Measurements from ENCODE around the gene EPHB6.
A peak's percentile ranks its signal among the peaks of the same experiment; 100 is the strongest.

The EPHB6 gene

DNA sequence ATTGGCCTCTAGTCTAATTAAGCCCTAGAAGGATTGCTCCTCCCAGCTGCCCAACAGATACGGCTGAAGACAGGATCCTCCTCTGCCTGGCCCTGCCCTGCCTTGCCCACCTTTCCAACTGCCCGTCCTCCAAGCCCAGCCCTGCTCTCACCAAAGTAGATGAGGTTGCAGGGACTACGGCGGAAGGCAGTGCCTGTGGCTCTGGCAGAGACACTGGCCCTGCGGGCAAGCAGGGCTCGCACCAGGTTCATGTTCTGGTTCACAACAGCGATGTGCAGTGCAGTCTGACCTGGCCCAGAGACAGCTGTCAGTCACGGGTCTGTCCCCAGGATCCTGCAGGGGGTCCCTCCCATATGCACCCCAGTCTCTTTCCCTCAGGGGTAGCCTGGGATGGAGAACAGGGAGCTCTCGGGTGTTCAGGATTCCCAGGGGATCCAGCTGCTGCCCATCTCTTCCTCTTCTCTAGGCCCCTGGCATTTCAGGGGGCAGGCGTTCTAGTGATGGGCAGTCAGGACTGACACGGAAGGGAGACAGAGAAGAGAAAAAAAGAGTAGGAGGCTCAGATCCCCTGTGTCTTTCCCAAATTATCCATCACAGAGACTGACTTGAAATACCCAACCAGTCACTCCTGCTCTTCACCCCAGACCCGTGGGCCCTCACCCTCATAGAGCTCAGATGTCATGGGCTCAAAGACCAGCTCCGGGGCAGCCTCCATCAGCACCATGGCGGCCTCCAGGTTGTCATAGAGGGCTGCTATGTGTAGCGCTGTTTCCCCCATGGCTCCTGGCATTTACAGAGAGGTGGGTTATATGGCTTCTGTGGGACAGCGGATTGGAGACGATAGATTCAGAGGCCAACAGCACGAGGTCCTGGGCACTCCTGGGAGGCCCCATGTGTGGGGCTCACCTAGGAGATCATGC lies 22.4 kb downstream of the EPHB6 start:
- TF ChIP-seq SPI1 (IDR thresholded peaks at IDR 0.05; ENCODE audit: low read depth, low read length) (no peak), PAX5 (IDR thresholded peaks at IDR 0.05; ENCODE audit: insufficient read depth, low read length, severe bottlenecking) (no peak), POLR2AphosphoS5 (IDR thresholded peaks at IDR 0.05; ENCODE audit: low read depth, low read length) (no peak), POU2F2 (IDR thresholded peaks at IDR 0.05; ENCODE audit: low read depth, low read length) (no peak), TAF1 (IDR thresholded peaks at IDR 0.05; ENCODE audit: low read depth, low read length) (no peak)
- DNase-seq (ENCODE audit: insufficient read length, low spot score) (no peak), FAIRE-seq (no peak)

DNA sequence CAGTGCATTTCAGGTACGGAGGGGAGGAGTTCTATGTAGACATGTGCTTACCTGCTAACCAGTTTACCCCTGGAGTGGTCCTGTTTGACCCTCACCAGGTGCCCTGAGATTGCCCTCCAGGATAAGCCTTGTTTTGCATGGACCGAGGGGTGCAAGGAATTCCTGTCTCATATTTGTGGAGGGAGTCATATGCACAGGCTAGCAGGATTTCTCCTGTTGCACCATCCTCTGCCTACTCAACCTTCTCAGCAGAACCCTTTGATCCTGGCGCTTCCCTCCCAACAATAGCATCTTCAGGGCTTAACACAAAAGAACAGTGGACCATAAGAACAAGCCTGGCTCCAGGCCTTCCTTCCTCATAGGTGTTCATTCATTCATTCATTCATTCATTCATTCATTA lies 23.4 kb downstream of the EPHB6 start:
- DNase-seq (ENCODE audit: insufficient read length, low spot score): no peak
- TF ChIP-seq PAX5 (IDR thresholded peaks at IDR 0.05; ENCODE audit: insufficient read depth, low read length, severe bottlenecking): no peak
- no peak for TF ChIP-seq POLR2AphosphoS5 (IDR thresholded peaks at IDR 0.05; ENCODE audit: low read depth, low read length)
- TF ChIP-seq POLR2A (IDR thresholded peaks at IDR 0.05; ENCODE audit: low read depth, low read length): no peak
- TF ChIP-seq SPI1 (IDR thresholded peaks at IDR 0.05; ENCODE audit: low read depth, low read length): no peak
- TF ChIP-seq POU2F2 (IDR thresholded peaks at IDR 0.05; ENCODE audit: low read depth, low read length): no peak
- no peak for TF ChIP-seq TAF1 (IDR thresholded peaks at IDR 0.05; ENCODE audit: low read depth, low read length)
- FAIRE-seq: no peak

DNA sequence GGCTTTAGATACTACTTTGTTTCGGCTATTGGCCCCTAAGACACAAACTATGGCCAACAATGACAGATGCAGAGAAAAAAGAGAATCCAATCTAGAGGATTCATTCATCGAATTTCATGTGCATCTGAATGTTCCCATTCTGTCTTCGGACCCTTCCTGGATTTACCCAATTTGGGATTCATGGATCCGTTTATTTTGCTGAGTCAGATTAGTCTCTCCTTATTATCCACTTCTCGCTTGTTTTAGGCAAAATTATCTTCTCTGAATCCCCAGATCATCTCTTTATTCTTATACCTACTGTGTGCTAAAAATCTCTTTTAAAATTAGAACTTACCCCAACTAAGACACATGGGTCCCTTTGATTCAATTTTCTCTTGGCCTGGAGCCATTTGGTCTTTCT lies 24.2 kb downstream of the EPHB6 start:
- TF ChIP-seq POLR2A (IDR thresholded peaks at IDR 0.05; ENCODE audit: low read depth, low read length) (no peak), POLR2AphosphoS5 (IDR thresholded peaks at IDR 0.05; ENCODE audit: low read depth, low read length) (no peak), PAX5 (IDR thresholded peaks at IDR 0.05; ENCODE audit: insufficient read depth, low read length, severe bottlenecking) (no peak), SPI1 (IDR thresholded peaks at IDR 0.05; ENCODE audit: low read depth, low read length) (no peak), POU2F2 (IDR thresholded peaks at IDR 0.05; ENCODE audit: low read depth, low read length) (no peak), TAF1 (IDR thresholded peaks at IDR 0.05; ENCODE audit: low read depth, low read length) (no peak)
- FAIRE-seq: no peak
- DNase-seq (ENCODE audit: insufficient read length, low spot score): no peak

DNA sequence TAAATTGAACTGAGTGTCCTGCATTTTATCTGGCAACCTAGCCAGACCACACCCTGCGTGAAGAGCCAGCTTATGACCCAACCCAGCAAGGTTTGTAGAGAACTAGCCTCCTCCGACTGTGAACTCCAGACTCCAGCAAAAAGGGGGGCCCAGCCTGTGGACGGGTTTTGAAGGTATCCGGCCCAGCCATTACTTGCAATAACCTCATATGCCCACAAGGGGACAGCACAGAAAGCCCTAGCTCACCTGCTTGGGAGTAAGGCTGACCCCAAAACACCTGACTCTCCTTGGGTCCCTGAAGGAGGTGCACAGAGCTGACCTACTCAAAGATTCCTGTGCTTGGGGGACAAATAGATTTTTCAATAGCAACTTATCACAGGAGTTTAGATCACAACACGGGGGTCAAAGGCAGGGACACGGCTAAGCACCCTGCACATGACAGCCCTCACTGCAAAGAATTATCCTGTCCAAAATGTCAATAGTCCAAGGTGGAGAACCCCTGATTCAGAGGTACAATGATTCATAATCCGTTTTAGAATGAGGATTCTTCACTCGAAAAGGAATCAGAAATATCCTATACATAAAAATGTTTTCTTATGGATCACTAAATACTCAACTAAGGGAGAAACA lies 26.1 kb downstream of the EPHB6 start:
- FAIRE-seq (peak; percentile 93), DNase-seq (ENCODE audit: insufficient read length, low spot score) (peak; percentile 56)
- no peak for TF ChIP-seq POU2F2 (IDR thresholded peaks at IDR 0.05; ENCODE audit: low read depth, low read length)
- no peak for TF ChIP-seq SPI1 (IDR thresholded peaks at IDR 0.05; ENCODE audit: low read depth, low read length)
- no peak for TF ChIP-seq POLR2AphosphoS5 (IDR thresholded peaks at IDR 0.05; ENCODE audit: low read depth, low read length)
- TF ChIP-seq POLR2A (IDR thresholded peaks at IDR 0.05; ENCODE audit: low read depth, low read length): no peak
- no peak for TF ChIP-seq TAF1 (IDR thresholded peaks at IDR 0.05; ENCODE audit: low read depth, low read length)
- TF ChIP-seq PAX5 (IDR thresholded peaks at IDR 0.05; ENCODE audit: insufficient read depth, low read length, severe bottlenecking): no peak

DNA sequence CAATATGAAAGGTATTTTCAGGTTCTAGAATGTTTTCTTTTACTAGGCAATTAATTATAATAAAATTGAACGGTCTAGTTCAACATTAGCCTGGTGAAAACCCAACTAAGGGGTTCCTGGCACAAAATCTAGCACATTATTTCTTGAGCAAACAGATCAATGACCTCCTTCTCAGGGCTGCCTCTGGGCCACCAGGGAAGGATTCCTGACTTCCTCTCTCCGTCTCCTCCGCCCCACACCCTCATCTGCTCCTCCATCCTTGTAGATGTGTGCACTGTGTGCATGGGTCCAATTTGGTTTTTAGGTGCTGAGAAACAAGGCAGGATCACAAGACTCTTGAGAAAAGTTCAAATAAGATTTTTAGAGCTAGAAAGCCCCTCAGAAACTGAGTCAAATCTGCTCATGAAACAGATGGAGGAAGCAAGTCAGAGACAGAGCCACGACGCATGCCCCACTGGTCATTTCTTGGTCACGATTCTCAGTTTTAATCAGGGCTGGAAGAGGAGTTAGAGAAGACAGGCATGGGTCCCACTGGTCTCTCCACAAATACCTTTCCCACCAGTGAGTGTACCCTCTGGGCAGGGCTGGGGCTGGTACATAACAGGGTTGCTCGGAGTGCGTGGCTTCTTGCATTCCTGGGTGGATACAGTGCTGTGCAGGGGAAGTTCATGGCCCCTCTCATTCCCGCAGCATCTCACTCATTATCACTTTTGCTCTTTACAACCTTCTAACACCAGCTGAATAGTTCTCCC lies 26.9 kb downstream of the EPHB6 start:
- TF ChIP-seq POLR2A (IDR thresholded peaks at IDR 0.05; ENCODE audit: low read depth, low read length) (no peak), POLR2AphosphoS5 (IDR thresholded peaks at IDR 0.05; ENCODE audit: low read depth, low read length) (no peak)
- no peak for FAIRE-seq
- DNase-seq (ENCODE audit: insufficient read length, low spot score): no peak

DNA sequence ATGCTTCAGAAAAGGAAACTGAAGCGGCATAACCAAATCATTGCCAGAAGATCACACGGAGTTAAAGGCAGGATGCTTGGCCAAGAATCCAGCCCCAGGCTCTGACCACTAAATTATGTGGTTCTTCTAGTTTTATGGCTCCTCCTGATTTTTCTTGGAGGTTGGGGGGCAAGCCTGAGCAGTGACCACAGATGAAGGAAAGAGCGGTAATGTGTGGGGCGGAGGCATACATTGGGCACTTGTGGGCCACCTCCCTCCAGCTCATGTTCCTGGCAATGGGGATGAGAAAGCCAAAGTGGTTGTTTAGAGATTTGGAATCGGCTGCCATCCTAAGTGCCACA lies 27.4 kb downstream of the EPHB6 start:
- TF ChIP-seq POLR2A (IDR thresholded peaks at IDR 0.05; ENCODE audit: low read depth, low read length): no peak
- FAIRE-seq: no peak

DNA sequence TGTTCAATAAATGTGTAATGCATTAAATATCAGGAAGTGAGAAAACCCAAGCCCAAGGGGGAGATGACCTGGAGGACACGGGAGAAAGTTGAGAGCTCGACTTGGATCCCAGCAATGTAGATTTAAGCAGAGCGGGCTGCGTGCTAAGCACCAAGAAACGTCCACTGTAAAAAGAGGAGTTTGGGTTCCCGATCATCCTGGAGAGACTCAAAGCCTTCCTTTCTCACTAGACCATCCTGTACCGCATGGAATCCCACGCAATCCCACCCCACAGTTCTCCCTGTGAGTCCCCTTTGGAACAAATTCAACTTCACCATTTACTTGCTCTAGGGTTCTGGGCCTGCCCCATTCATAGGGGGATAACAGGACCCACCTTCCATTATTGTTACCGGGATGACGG lies 28.3 kb downstream of the EPHB6 start:
- DNase-seq (ENCODE audit: insufficient read length, low spot score): no peak
- TF ChIP-seq POLR2AphosphoS5 (IDR thresholded peaks at IDR 0.05; ENCODE audit: low read depth, low read length): no peak
- 0 out of 2 replicates have a peak, but pooled peaks have one; percentile 16 for TF ChIP-seq SPI1 (IDR thresholded peaks at IDR 0.05; ENCODE audit: low read depth, low read length)
- no peak for FAIRE-seq

More for the DNA sequence above, 27.4 kb downstream of the EPHB6 start:
- no peak for DNase-seq (ENCODE audit: insufficient read length, low spot score)

DNA sequence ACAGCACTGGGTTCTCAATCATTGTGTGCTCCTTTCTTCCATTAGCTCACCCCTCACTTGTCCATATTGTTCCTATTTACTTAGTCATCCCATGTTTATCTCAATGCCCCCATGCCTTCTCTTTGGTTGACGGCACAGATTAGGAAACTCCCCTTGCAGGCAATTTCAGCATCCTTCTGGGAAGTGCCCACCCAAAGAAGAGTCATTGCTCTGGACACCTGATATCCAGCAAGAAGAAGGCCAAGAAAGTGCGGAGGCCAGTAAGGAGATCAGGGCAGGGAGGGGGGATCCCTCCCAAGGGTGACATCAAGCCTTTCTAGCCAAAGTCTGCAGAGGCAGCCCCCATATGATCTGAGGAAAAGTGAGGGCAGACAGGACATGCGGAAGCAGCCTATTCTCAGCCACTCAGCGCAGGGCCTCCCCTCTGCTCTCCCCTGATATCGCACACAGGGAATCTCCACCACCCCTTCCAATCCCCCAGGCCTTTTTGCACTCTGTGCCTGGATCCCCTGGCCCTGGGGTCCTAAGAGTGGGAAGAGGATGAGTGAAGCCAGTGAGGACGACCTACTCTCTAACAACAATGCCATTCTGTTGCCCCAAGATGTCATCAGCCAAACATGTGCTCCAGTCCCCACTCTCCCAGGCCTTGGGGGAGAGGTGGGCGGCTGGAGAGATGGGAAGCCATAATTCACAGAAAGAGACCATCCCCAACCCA lies 28.9 kb downstream of the EPHB6 start:
- no peak for TF ChIP-seq POU2F2 (IDR thresholded peaks at IDR 0.05; ENCODE audit: low read depth, low read length)
- TF ChIP-seq TAF1 (IDR thresholded peaks at IDR 0.05; ENCODE audit: low read depth, low read length): no peak
- no peak for TF ChIP-seq POLR2AphosphoS5 (IDR thresholded peaks at IDR 0.05; ENCODE audit: low read depth, low read length)
- TF ChIP-seq SPI1 (IDR thresholded peaks at IDR 0.05; ENCODE audit: low read depth, low read length): no peak
- TF ChIP-seq PAX5 (IDR thresholded peaks at IDR 0.05; ENCODE audit: insufficient read depth, low read length, severe bottlenecking): no peak
- no peak for TF ChIP-seq POLR2A (IDR thresholded peaks at IDR 0.05; ENCODE audit: low read depth, low read length)
- DNase-seq (ENCODE audit: insufficient read length, low spot score) (no peak), FAIRE-seq (no peak)

DNA sequence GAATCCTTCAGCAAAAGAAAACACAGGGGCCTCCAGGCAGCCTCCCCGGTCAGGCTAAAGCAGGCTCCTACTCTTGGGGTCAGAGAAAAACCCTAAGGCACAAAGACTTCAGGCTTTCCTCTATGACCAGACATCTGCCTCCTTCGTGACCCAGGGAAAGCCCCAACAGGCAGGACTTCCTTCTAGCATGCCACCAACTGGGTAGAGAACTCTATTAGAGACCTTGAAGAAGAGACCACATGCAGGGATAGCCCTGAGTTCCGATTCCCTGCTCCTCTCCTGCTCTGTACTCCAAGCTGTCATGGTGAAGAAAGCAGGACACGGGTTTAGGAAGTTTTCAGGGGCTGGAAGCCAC lies 29.4 kb downstream of the EPHB6 start:
- DNase-seq (ENCODE audit: insufficient read length, low spot score): no peak
- FAIRE-seq: no peak
- TF ChIP-seq POLR2A (IDR thresholded peaks at IDR 0.05; ENCODE audit: low read depth, low read length) (no peak), PAX5 (IDR thresholded peaks at IDR 0.05; ENCODE audit: insufficient read depth, low read length, severe bottlenecking) (no peak), POU2F2 (IDR thresholded peaks at IDR 0.05; ENCODE audit: low read depth, low read length) (no peak), SPI1 (IDR thresholded peaks at IDR 0.05; ENCODE audit: low read depth, low read length) (no peak), TAF1 (IDR thresholded peaks at IDR 0.05; ENCODE audit: low read depth, low read length) (no peak)

Data from GM12891 (cell line).